ENCODE measurements around the gene GRPEL1. TPM values are rescaled to one million over a fixed set of nuclear protein-coding genes. Genes with fewer than 3 reads are reported as not detected.
"Not testable (repeated sequence)": the region's sequence is repeated elsewhere in the genome, so short reads cannot be mapped to it uniquely, and the experiment has no call there.

The GRPEL1 gene
- total RNA-seq, 4 donors from 2014 or later = 25.4 to 62.1 (median 33.8) TPM

DNA sequence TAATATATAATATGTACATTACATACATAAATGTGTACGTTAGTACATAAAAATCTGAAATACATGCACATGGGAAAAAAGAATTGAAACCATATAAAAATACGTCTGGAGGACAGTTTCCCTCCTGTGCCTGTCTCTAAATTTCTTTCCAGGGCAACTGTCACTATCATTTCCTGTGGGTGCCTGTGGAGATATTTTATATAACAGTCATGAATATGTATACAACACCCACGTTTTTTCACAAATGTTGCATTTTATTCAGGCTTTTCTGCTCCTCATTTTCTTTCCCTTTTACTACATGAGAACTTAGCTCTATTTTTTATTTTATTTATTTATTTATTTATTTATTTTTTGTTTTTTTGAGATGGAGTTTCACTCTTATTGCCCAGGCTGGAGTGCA is 24.2 kb upstream of the GRPEL1 start:
- TF ChIP-seq CTCF (IDR thresholded peaks at IDR 0.05) = no peak
- ATAC-seq (ENCODE audit: low FRiP score) = no peak

GRCh38 chr4:7089213-7089986 is 21.5 kb upstream of the GRPEL1 start:
- DNase-seq (ENCODE audit: low spot score) (no peak), ATAC-seq (ENCODE audit: low FRiP score) (no peak)
- TF ChIP-seq CTCF (IDR thresholded peaks at IDR 0.05) = no peak

More for the DNA sequence above, 24.2 kb upstream of the GRPEL1 start:
- no peak for DNase-seq (ENCODE audit: low spot score)

- ATAC-seq (ENCODE audit: low FRiP score) (no peak), DNase-seq (ENCODE audit: low spot score) (no peak)
- no peak for TF ChIP-seq CTCF (IDR thresholded peaks at IDR 0.05)
These were observed 19.2 kb upstream of the GRPEL1 start for GRCh38 chr4:7087036-7087435.

- no peak for DNase-seq (ENCODE audit: low spot score)
- no peak for ATAC-seq (ENCODE audit: low FRiP score)
- TF ChIP-seq CTCF (IDR thresholded peaks at IDR 0.05) = no peak
These were observed 18.5 kb upstream of the GRPEL1 start for GRCh38 chr4:7086384-7086783.

- ATAC-seq (ENCODE audit: low FRiP score); DNase-seq (ENCODE audit: low spot score): not testable (repeated sequence)
These were observed 16.7 kb upstream of the GRPEL1 start for GRCh38 chr4:7084564-7084961.

- TF ChIP-seq CTCF (IDR thresholded peaks at IDR 0.05) = no peak
- ATAC-seq (ENCODE audit: low FRiP score) (no peak), DNase-seq (ENCODE audit: low spot score) (no peak)
These were observed 16.0 kb upstream of the GRPEL1 start for GRCh38 chr4:7083597-7084563.

- DNase-seq (ENCODE audit: low spot score); ATAC-seq (ENCODE audit: low FRiP score): not testable (repeated sequence)
These were observed 12.0 kb upstream of the GRPEL1 start for GRCh38 chr4:7079909-7080308.

- not testable (repeated sequence) for DNase-seq (ENCODE audit: low spot score)
These were observed 11.6 kb upstream of the GRPEL1 start for GRCh38 chr4:7079483-7079882.

More at GRCh38 chr4:7079483-7079882, 11.6 kb upstream of the GRPEL1 start:
- ATAC-seq (ENCODE audit: low FRiP score) = not testable (repeated sequence)
